Esophagus squamous epithelium (tissue), 5 donors: ENCODE measurements around the gene STARD8. TPM values are rescaled to one million over a fixed set of nuclear protein-coding genes. Genes with fewer than 3 reads are reported as not detected.

Experiments used
- DNase-seq: peaks from one replicate; lab custom pipeline; 2025; lab: John Stamatoyannopoulos, UW
- H3K27ac ChIP-seq, 4 donors: fragments of 200-600 bp; sonication (generic); one replicate each; pipeline ENCODE4 v1.5.1; 2016 to 2019; ENCODE audit warnings: mild to moderate bottlenecking in 1 of 4
- H3K27me3 ChIP-seq, 4 donors: fragments of 200-600 bp; sonication (generic); 1 replicate in 3 of 4; 2 replicates in 1 of 4; pipeline versions ENCODE4 v1.5.1 to v1.6.0; 2017 to 2021; ENCODE audit warnings: antibody characterized with exemption in 1 of 4
- H3K36me3 ChIP-seq, 3 donors: fragments of 200-600 bp; sonication (generic); one replicate each; pipeline ENCODE4 v1.5.1; 2016 to 2019
- H3K4me1 ChIP-seq, 3 donors: fragments of 200-600 bp; sonication (generic); one replicate each; pipeline ENCODE4 v1.5.1; 2017 to 2019
- H3K4me3 ChIP-seq, 4 donors: fragments of 200-600 bp; sonication (generic); 1 replicate in 3 of 4; 2 replicates in 1 of 4; pipeline ENCODE4 v1.5.1; 2016 to 2019; ENCODE audit warnings: mild to moderate bottlenecking in 2 of 4, moderate library complexity in 1 of 4
- H3K9me3 ChIP-seq, 3 donors: fragments of 200-600 bp; sonication (generic); one replicate each; pipeline ENCODE4 v1.5.1; 2016 to 2019
- CTCF ChIP-seq, 6 experiments: fragments of 450-650 bp in 4 of 6; fragments of 200-600 bp in 2 of 6; sonication (generic) in 2 of 6; IDR thresholded peaks; one replicate each; pipeline ENCODE4 v1.5.1; 2016 to 2019; ENCODE audit warnings: antibody characterized with exemption in 6 of 6, mild to moderate bottlenecking in 4 of 6, moderate library complexity in 4 of 6
- POLR2A ChIP-seq, 4 donors: fragments of 450-650 bp; IDR thresholded peaks; one replicate each; pipeline ENCODE4 v1.6.1; 2017; ENCODE audit warnings: antibody characterized with exemption in 4 of 4, mild to moderate bottlenecking in 4 of 4, moderate library complexity in 3 of 4
- WGBS, 2 donors: methylation state at CpG; one replicate each; pipeline ENCODE4 v1.1.5; 2018; 5-methylcytosine and 5-hydroxymethylcytosine counted together
- intact Hi-C: fragments of 100-400 bp; cut with DNase I; formaldehyde crosslinking; loops from one replicate; pipeline ENCODE4 v1.15.0; 2022
- small RNA-seq, 4 donors: library from RNA; depleted of rRNA; stranded (forward); fragments of <200 nt; gene quantifications; one replicate each; pipeline ENCODE3, GENCODE V24; 2016
- total RNA-seq, 4 donors: library from RNA; depleted of rRNA; stranded (reverse); fragments of >200 nt; gene quantifications; one replicate each; pipeline ENCODE4 v1.1.0, GENCODE V29; 2016
- donor health status: DM: yes; HTN: yes; CAD: no.

Gene STARD8
- total RNA-seq, 4 donors from 2014 or later = 0.95 to 9.9 (median 2.1) TPM

- DNase-seq = no peak
- H3K27ac ChIP-seq = no peak overlapping the region
- H3K4me3 ChIP-seq = no peak overlapping the region
- WGBS, 2 donors = 74 to 100% methylated on average over 2 of the region's 2 CpGs
- intact Hi-C loops = no loop called here
- no peaks in the 10 kb centered on the region for H3K36me3 ChIP-seq
- TF ChIP-seq CTCF (IDR thresholded peaks at IDR 0.05) (no peak), POLR2A (IDR thresholded peaks at IDR 0.05) (no peak)
- H3K4me1 ChIP-seq = no peaks in the 10 kb centered on the region
- no peaks in the 10 kb centered on the region for H3K27me3 ChIP-seq
- H3K9me3 ChIP-seq = no peaks in the 10 kb centered on the region
These were observed 113.6 kb downstream of the STARD8 start for GRCh38 chrX:68761086-68761485.

- intact Hi-C loops = no loop called here
- TF ChIP-seq CTCF (IDR thresholded peaks at IDR 0.05) (no peak), POLR2A (IDR thresholded peaks at IDR 0.05) (no peak)
- H3K4me1 ChIP-seq = no peaks in the 10 kb centered on the region
- peaks cover 0 to 4% (median 0%) of the 10 kb centered on the region in 4 donors for H3K27me3 ChIP-seq
- H3K9me3 ChIP-seq = no peaks in the 10 kb centered on the region
- H3K27ac ChIP-seq = peak overlapping the region in 1 of 4 donors; percentile 25
- H3K36me3 ChIP-seq = no peaks in the 10 kb centered on the region
- H3K4me3 ChIP-seq = no peak overlapping the region
- no peak for DNase-seq
These were observed 115.3 kb downstream of the STARD8 start for GRCh38 chrX:68762766-68763165.

GRCh38 chrX:68763481-68763880, 116.0 kb downstream of the STARD8 start:
- H3K4me1 ChIP-seq = no peaks in the 10 kb centered on the region
- H3K4me3 ChIP-seq = no peak overlapping the region
- DNase-seq = no peak
- H3K36me3 ChIP-seq = no peaks in the 10 kb centered on the region
- H3K27ac ChIP-seq = peak overlapping the region in 1 of 4 donors; percentile 25
- peaks cover 0 to 4% (median 0%) of the 10 kb centered on the region in 4 donors for H3K27me3 ChIP-seq
- intact Hi-C loops = no loop called here
- WGBS, 2 donors = 40 to 84% methylated on average over 1 to 4 of the region's 4 CpGs
- TF ChIP-seq POLR2A (IDR thresholded peaks at IDR 0.05) = no peak
- TF ChIP-seq CTCF (IDR thresholded peaks at IDR 0.05) = no peak
- H3K9me3 ChIP-seq = no peaks in the 10 kb centered on the region

Small RNAs within 50 kb of the gene (small RNA-seq; reads per million reads assigned to genes)
- gene COX6CP12 = 0 reads per million in 4 donors

Other genes with a start within 250 kb of the STARD8 start
- 1 to 10 TPM; 2.6 to 6.5 (median 4.4) TPM for gene OPHN1, start 214.2 kb upstream of the STARD8 start, total RNA-seq
- 10 to 100 TPM; 14.8 to 22.0 (median 18.2) TPM for gene YIPF6, start 148.6 kb upstream of the STARD8 start, total RNA-seq
- gene EFNB1, start 181.4 kb downstream of the STARD8 start, total RNA-seq = 10 to 100 TPM; 40.4 to 53.4 (median 46.7) TPM